GM12891 (cell line): ENCODE results near the gene PGA4.

ENCODE experiments used
- POLR2A ChIP-seq: IDR thresholded peaks from 2 replicates; pipeline ENCODE4 v1.6.1; 2011; ENCODE audit warnings: low read depth, low read length, control low read depth
- POLR2AphosphoS5 ChIP-seq: IDR thresholded peaks from 2 replicates; pipeline ENCODE4 v1.6.1; 2011; ENCODE audit warnings: low read depth, low read length, control low read depth
- POU2F2 ChIP-seq: IDR thresholded peaks from 2 replicates; pipeline ENCODE4 v1.6.1; 2011; ENCODE audit warnings: low read depth, mild to moderate bottlenecking, control low read depth, low read length, moderate library complexity
- TAF1 ChIP-seq: IDR thresholded peaks from 2 replicates; pipeline ENCODE4 v1.6.1; 2011; ENCODE audit warnings: low read depth, low read length, control low read depth

GRCh38 chr11:61258546-61258945 is 36.4 kb downstream of the PGA4 start:
- TF ChIP-seq TAF1 (no peak), POLR2AphosphoS5 (no peak), POLR2A (no peak), POU2F2 (no peak)
